Measurements from ENCODE around the gene STRADA.

Gene STRADA

GRCh38 chr17:63700528-63701455 lies 40.8 kb downstream of the STRADA start:
- peak; percentile 49 for DNase-seq

- DNase-seq: peak; percentile 18
These were observed 41.7 kb downstream of the STRADA start, which contains the start of gene LIMD2 for GRCh38 chr17:63699638-63700527. TSS of gene LIMD2 (minus strand) at chr17:63700125. CDS start at chr17:63699298, 827 bp downstream.

GRCh38 chr17:63698886-63699637 lies 42.5 kb downstream of the STRADA start:
- peak; percentile 59 for DNase-seq

- peak; percentile 9 for DNase-seq
These were observed 43.2 kb downstream of the STRADA start for GRCh38 chr17:63698381-63698885.

GRCh38 chr17:63697341-63698286 lies 44.0 kb downstream of the STRADA start:
- peak; percentile 79 for DNase-seq

- peak; percentile 42 for DNase-seq
These were observed 45.1 kb downstream of the STRADA start for GRCh38 chr17:63696381-63696961.

GRCh38 chr17:63695889-63696288 lies 45.7 kb downstream of the STRADA start:
- DNase-seq: no peak

- no peak for DNase-seq
These were observed 46.4 kb downstream of the STRADA start for GRCh38 chr17:63694950-63695773.

- no peak for DNase-seq
These were observed 47.2 kb downstream of the STRADA start for GRCh38 chr17:63694229-63694949.

GRCh38 chr17:63693411-63694113 lies 48.0 kb downstream of the STRADA start:
- no peak for DNase-seq

GRCh38 chr17:63692195-63692816 lies 49.3 kb downstream of the STRADA start:
- no peak for DNase-seq

GRCh38 chr17:63689479-63689878 lies 52.1 kb downstream of the STRADA start:
- no peak for DNase-seq

- DNase-seq: no peak
These were observed 53.1 kb downstream of the STRADA start for GRCh38 chr17:63688396-63689020.

- DNase-seq: no peak
These were observed 55.4 kb downstream of the STRADA start for GRCh38 chr17:63686138-63686685.

- DNase-seq: no peak
These were observed 56.0 kb downstream of the STRADA start for GRCh38 chr17:63685578-63685977.

GRCh38 chr17:63685041-63685440 lies 56.6 kb downstream of the STRADA start:
- no peak for DNase-seq

GRCh38 chr17:63682981-63683380 lies 58.6 kb downstream of the STRADA start:
- no peak for DNase-seq
